ENCODE measurements around the gene TGM5.
A peak's percentile ranks its signal among the peaks of the same experiment; 100 is the strongest.
"Not testable (repeated sequence)": the region's sequence is repeated elsewhere in the genome, so short reads cannot be mapped to it uniquely, and the experiment has no call there.

TGM5 gene

GRCh38 chr15:43266834-43267233 is at the start of gene TGM5:
Gene TGM5, minus strand, starts transcription at chr15:43266928. Its CDS starts 79 bp downstream, at chr15:43266849.
- DNase-seq (ENCODE audit: low spot score), result no peak
- FAIRE-seq, result no peak

GRCh38 chr15:43314171-43314570 is 47.4 kb upstream of the TGM5 start:
- FAIRE-seq, result no peak
- peak; percentile 12 for DNase-seq (ENCODE audit: low spot score)

- DNase-seq (ENCODE audit: low spot score) (no peak), FAIRE-seq (no peak)
These were observed 45.6 kb upstream of the TGM5 start for GRCh38 chr15:43312378-43312777.

GRCh38 chr15:43302205-43302817 is 35.6 kb upstream of the TGM5 start, which contains the start of gene TGM7:
Gene TGM7, minus strand, starts transcription at chr15:43302255.
- DNase-seq (ENCODE audit: low spot score), result no peak
- FAIRE-seq, result no peak

- no peak for DNase-seq (ENCODE audit: low spot score)
- FAIRE-seq, result no peak
These were observed 33.2 kb upstream of the TGM5 start for GRCh38 chr15:43299884-43300283.

GRCh38 chr15:43299411-43299810 is 32.7 kb upstream of the TGM5 start:
- no peak for DNase-seq (ENCODE audit: low spot score)
- no peak for FAIRE-seq

- DNase-seq (ENCODE audit: low spot score) (no peak), FAIRE-seq (no peak)
These were observed 27.5 kb upstream of the TGM5 start for GRCh38 chr15:43294091-43294706.

- no peak for DNase-seq (ENCODE audit: low spot score)
These were observed 26.7 kb upstream of the TGM5 start for GRCh38 chr15:43293432-43293831.

GRCh38 chr15:43292375-43293078 is 25.8 kb upstream of the TGM5 start:
- FAIRE-seq (no peak), DNase-seq (ENCODE audit: low spot score) (no peak)

More at GRCh38 chr15:43293432-43293831, 26.7 kb upstream of the TGM5 start:
- no peak for FAIRE-seq

- not testable (repeated sequence) for FAIRE-seq; DNase-seq (ENCODE audit: low spot score)
These were observed 22.9 kb upstream of the TGM5 start for GRCh38 chr15:43289656-43290055.

- FAIRE-seq, result no peak
These were observed 20.5 kb upstream of the TGM5 start for GRCh38 chr15:43287254-43287653.

GRCh38 chr15:43286074-43286473 is 19.3 kb upstream of the TGM5 start:
- DNase-seq (ENCODE audit: low spot score) (no peak), FAIRE-seq (no peak)

More at GRCh38 chr15:43287254-43287653, 20.5 kb upstream of the TGM5 start:
- no peak for DNase-seq (ENCODE audit: low spot score)

GRCh38 chr15:43285609-43286037 is 18.9 kb upstream of the TGM5 start:
- peak; percentile 46 for FAIRE-seq
- peak; percentile 58 for DNase-seq (ENCODE audit: low spot score)

- DNase-seq (ENCODE audit: low spot score), result no peak
- no peak for FAIRE-seq
These were observed 16.8 kb upstream of the TGM5 start for GRCh38 chr15:43283526-43283925.

- no peak for DNase-seq (ENCODE audit: low spot score)
- FAIRE-seq, result no peak
These were observed 15.3 kb upstream of the TGM5 start for GRCh38 chr15:43281926-43282602.

GRCh38 chr15:43280996-43281395 is 14.3 kb upstream of the TGM5 start:
- no peak for DNase-seq (ENCODE audit: low spot score)
- no peak for FAIRE-seq

GRCh38 chr15:43279496-43279895 is 12.8 kb upstream of the TGM5 start:
- DNase-seq (ENCODE audit: low spot score) (no peak), FAIRE-seq (no peak)

- no peak for DNase-seq (ENCODE audit: low spot score)
- FAIRE-seq, result no peak
These were observed 12.1 kb upstream of the TGM5 start for GRCh38 chr15:43278869-43279268.

GRCh38 chr15:43277901-43278300 is 11.2 kb upstream of the TGM5 start:
- no peak for FAIRE-seq
- DNase-seq (ENCODE audit: low spot score), result no peak

- FAIRE-seq (no peak), DNase-seq (ENCODE audit: low spot score) (no peak)
These were observed 10.6 kb upstream of the TGM5 start for GRCh38 chr15:43277231-43277823.

- DNase-seq (ENCODE audit: low spot score), result no peak
- no peak for FAIRE-seq
These were observed 10.0 kb upstream of the TGM5 start for GRCh38 chr15:43276563-43277200.
